OCI-M2 (cell line): ENCODE results near the gene SVOPL.

Source experiments
- DNase-seq: peaks from one replicate; lab custom pipeline; 2025; ENCODE audit not compliant: unreplicated experiment; lab: John Stamatoyannopoulos, UW

The SVOPL gene

DNA sequence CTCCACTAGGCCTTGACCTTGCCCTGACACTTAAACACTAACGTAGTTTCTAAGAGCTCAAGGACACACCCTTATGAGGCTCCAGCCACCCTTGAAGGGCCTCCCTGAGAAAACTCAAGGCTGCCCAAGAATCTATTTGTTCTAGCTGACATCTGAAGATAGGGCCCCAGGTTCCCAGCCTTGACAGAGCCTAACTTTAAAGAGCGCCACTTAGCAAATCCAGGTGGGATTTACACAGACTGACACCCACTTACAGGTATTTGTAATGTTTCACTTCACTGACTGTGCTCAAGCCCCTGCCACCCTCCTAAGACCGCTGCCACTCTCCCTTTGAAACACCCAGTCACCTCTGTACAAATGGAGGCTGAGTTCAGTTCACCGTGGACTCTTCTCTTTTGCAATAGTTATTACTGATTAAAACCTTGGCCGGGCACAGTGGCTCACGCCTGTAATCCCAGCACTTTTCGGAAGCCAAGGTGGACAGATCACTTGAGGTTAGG, 90.4 kb downstream of the SVOPL start:
- DNase-seq, result no peak

DNA sequence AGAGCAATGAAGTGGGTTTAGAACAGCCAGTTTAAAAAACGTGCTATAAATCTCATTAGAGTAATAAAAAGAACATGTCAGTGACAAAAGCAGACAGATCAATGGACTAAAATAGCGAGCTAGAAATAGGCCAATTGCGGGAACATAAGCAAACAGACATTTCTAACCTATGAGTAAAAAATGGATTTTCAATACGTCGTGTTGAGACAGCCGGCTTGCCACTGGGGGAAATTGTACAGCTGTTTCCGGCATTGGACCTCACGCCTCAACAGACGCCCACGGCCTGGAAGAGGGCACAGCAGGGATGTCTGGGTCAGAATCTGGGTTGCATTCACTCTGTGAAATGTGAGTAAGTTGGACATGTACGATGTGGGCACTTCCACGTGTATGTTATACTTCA, 92.9 kb downstream of the SVOPL start:
- no peak for DNase-seq

DNA sequence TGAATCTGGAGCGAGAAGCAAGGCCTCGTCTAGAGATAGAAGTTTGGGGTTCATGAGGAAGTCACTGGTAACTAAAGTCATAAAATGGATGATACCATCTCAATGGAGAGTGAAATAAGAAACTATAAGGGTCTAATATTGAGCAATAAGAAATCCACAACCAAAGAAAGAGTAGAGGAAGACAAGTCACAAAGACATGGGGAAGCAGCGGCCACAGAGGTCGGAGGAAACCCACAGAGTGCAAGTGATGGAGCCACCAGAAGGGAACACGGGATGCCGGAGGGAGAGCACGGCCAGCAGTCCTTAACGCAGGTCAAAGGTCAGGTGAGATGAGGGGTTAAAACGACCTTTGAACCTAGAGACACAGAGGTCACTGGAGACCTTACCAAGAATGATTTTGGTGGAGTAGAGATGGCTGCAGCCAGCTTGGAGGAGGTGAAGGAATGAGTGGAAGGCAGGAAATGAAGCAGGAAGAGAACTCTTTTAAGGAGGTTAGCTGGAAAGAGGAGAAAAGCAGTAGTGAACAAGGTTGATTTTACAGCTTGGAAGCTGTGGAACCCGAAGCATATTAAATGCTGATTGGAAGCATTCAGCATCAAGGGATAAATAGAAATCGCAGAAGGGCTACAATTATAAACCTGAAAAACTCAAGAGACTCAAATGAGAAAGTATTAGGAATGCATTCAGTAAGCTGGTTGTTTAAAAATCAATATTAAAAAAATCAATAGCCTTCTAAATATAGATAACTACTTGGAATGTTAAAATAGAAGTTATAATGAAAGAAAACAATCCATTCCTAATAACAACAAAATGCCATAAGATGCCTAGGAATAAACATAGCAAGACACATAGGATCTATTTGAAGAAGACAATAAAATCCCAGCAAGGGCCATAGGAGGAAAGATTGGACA, 93.7 kb downstream of the SVOPL start:
- no peak for DNase-seq

DNA sequence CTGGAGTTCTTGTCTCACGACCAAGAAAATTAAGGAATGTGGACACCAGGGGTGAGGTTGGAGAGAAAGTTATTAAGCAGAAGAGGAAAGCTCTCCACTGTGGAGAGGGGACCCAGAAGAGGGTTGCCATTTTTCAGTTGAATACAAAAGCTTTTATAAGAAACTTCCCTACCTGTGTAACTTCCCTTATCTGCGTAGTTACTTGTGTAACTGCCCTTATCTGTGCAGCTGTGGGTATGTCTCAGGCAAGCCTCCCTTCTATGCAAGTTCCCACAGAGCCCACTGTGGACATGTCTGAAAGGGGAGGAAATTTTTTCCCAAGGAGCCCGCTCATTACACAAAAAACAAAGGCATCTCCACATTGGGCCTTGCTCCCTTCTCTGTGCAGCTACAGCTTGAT, 94.9 kb downstream of the SVOPL start:
- no peak for DNase-seq

DNA sequence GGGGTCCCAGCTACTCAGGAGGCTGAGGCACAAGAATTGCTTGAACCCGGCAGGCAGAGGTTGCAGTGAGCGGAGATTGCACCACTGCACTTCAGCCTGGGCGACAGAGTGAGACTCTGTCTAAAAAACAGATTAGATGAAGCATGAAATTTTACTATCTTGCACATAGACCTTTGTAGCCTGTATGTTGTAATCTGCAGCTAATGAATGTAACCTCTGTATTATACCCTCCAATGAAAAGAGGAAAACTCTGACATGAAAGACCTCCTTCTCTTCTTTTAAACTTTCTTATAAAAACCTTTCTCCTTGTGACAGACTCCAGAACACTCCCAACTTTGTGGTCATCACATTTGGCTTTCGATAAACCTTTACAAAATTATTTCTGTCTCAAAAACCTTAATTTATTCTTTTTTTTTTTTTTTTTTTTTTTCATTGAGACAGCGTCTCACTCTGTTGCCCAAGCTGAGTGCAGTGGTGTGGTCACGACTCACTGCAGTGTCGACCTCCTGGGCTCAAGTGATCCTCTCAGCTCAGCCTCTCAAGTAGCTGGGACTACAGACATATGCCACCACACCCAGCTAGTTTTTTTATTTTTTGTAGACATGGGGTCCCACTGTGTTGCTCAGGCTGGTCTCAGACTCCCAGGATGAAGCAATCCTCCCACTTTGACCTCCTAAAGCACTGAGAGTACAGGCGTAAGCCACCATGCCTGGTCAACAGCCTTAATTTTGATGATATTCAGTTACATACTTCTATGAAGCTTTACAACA, 97.4 kb downstream of the SVOPL start:
- DNase-seq, result no peak

DNA sequence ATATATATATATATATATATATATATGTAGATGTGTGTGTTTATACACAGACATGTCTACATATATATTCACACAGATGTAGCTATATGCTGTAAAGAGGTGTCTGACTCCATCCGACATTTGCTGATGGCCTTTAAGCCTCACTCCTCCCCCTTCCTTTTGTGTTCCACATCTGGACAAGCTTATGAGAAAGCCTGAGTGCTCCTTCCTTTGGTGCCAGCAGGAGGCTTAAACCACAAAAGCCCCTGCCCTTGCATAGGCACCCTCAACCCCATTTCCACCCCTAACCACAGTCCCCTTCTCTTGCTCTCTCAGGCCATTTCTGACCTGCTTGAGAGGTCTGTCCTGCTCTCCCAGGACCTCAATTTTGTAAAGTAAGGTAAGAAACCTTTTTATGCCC, 98.7 kb downstream of the SVOPL start:
- no peak for DNase-seq

DNA sequence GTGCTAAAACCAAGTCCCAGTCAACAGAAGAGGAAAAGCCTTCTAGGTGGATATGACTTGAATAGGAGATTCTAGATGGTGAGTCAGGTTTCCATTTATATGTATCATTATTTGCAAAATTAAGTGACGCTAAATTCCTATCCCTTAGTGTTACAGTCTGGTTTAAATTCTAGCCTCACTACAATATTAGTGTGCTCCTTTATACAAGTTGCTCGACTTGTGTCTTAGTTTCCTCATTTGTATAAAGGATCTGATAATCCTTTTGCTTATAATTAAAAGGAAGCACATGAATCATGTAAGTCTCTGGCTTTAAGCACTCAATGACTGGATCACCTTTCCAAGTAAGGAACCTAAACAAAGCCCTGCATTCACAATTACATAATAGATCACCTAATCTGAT, 105.7 kb downstream of the SVOPL start:
- no peak for DNase-seq

DNA sequence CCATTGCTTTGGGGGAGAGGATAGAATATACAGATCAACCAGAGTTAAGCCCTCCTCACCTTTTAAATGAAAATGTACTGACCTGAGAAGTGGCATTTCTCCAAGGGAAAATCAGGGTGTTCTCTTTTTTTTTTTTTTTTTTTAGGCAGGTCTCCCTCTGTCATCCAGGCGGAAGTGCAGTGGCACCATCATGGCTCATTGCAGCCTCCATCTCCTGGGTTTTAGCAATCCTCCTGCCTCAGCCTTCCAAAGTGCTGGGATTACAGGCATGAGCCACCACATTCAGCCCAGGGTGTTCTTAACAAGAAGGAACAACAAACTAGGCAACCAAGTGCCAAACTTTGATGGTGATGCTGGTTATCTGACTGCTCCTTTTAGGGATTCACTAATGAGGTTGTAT, 111.0 kb downstream of the SVOPL start:
- no peak for DNase-seq

DNA sequence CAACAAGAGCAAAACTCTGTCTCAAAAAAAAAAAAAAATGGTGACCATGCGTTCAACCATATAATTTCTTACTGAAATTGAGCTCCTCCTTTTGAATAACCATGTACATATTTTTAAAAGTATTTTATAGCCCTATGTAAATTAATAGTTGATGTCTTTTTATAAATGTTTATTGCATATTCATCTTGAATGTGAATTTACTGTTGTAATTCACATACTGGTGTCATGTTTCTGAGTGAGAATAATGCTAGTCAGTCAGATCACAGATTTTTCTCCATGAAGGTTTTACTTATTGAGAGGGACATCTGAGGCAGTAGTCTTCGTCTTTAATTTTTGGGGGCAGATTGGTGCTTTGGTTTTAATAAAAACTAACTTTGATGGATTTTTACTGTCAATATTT, 112.2 kb downstream of the SVOPL start:
- no peak for DNase-seq

DNA sequence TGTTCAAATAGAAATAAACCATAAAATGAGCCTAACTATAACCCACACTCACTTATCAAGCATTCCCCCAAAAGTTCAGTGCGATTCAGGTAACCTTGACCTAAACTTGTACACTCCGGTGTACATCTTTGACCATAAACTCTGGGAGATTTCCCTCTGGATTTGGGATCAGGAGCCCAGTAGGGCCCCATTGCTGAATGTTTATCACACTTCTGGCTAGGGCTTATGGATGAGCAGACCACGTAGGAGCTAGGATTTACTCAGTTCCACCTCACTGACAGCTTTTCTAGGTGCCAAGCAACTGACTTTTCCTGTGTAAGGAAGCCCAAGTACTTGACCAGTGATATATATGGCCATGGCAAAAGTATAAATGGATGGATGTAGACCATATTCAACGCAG, 113.7 kb downstream of the SVOPL start:
- DNase-seq, result no peak

DNA sequence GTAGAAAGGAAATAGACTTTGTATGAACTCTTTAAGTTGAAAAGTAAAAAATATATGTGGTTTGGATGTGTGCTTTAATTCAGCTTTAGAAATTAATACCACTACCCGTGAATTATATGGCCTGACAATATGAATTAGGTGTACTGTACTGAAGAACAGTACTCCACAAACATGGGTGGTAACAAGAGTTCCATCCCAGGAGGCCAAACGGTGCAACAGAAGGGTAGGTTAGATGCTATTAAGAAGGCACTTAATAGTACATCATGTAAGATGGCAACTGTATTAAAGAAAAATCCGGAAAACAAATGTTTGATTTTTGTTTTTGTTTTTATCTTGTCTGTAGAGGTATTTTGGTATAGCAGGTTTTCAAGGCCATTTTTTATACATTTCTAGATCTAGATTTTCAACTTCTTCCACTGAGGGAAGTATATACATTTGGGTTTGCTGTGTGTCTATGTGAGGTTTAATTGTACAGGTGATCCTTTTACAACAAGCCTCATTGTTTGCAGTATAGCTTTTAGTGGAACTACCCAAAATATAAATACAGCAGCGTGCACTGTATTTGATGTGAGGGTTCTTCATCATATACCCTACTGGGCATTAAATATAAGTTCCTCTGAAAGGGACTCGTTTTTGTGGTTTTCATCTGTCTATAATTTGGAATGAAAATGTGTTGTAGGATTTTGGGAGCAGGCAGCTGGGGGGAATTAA, 115.7 kb downstream of the SVOPL start:
- DNase-seq, result no peak

DNA sequence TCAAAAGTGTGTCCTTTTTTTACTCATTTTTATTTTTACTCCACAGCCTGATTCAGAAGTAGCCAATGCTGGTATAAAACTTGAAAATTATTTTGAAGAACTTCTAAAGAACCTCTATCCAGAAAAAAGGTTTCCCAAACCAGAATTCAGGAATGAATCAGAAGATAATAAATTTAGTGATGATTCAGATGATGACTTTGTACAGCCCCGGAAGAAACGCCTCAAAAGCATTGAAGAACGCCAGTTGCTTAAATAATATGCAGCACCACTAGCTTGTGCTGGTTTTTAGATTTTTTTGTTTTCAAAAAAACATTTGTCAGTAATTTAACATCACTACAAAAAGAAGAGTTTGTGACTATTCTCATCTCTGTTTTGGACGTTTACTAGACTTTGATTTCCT, 116.5 kb downstream of the SVOPL start:
- DNase-seq, result no peak

DNA sequence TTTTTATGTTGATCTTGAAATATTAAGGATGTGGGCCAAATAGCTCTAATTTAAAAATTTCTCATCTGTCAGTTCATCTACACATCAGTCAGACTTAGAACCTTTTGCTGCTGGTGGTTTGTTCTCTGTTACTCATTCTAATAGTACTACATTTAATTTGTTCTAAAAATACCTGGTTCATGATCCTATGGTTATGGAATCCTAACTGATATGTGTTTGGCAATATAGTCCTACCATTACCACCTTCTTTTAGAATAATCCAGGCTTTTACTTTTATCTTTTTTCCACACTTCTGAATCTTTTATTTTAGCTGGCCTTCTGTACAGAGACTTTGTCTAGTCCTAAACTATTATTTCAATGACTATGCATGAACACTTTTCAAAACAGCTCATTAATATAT, 116.9 kb downstream of the SVOPL start:
- DNase-seq, result no peak

DNA sequence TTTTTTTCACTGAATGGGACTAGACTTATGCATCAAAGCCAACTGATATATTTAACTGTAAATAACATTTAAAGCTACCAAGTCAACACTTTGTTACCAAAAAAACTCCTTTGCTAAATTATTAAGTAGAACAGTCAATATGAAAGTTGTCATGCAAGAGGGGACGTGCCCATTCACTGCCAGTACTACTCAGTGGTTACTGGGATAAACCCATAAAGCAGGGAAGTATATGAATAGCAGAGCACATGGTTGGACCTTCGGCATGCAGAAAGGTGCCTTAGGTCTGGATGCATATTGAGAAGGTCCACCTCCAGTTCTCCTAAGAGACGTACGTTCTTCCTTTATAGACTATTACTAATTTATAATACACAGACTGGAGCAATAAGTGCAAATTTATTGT, 120.1 kb downstream of the SVOPL start:
- no peak for DNase-seq

DNA sequence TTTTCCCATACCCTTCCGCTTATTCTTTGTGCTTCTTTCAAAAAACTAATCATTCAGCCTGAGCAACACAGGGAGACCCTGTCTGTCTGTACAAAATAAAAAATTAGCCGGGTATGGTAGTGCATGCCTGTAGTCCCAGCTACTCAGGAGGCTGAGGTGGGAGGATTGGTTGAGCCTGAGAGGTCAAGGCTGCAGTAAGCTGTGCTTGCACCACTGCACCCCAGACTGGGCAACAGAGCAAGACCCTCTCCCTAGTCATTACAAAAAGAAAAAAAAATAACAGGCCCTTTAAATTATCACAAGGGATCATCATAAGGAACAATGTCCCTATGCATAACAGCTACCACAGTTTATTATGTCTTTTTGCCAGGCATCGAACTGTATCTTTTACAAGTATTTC, 121.5 kb downstream of the SVOPL start:
- DNase-seq, result no peak

DNA sequence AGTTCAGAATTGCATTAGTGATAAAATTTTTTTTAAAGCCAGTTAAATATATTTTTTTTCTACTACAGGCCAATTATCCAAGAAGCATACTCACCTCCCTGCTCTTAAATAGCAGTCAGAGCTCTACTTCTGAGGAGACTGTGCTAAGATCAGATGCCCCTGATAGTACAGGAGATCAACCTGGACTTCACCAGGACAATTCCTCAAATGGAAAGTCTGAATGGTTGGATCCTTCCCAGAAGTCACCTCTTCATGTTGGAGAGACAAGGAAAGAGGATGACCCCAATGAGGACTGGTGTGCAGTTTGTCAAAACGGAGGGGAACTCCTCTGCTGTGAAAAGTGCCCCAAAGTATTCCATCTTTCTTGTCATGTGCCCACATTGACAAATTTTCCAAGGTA, 122.0 kb downstream of the SVOPL start:
- no peak for DNase-seq

DNA sequence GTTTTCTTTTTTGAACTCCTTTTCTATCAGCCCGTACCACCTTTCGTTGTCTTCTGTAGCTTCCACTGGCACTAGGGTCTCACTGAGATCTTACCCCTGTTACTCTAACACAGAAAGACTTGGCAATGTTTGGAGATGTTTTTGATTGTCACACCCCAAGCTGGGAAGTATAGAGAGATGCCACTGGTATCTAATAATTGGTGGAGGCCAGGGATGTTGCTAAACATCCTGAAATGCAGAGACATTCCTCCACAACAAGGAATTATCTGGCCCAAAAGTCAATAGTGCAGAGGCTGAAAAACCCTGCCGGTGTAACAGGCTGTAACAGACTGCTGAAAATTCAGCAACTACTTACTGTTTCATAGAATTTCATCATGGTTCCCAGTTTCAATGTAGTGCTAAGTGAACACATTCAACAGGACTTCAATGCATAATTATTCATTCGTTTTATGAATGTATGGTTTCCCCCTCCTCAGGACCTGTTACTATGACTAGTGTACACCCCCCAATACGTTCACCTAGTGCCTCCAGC, 125.2 kb downstream of the SVOPL start:
- DNase-seq, result no peak

DNA sequence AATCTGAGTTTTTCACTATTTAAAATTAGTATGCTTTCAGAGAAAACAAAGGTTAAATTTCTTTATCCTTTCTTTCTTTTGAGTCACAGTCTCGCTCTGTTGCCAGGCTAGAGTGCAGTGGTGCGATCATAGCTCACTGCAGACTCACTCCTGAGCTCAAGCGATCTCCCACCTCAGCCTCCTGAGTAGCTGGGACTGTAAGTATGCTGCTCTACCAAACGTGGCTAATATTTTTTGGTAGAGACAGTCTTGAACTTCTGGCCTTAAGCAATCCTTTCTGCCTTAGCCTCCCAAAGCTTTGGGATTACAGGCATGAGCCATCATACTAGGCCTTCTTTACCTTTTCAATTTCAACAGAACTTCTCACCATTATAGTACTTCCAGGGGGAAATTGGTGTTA, 127.4 kb downstream of the SVOPL start:
- DNase-seq, result no peak

DNA sequence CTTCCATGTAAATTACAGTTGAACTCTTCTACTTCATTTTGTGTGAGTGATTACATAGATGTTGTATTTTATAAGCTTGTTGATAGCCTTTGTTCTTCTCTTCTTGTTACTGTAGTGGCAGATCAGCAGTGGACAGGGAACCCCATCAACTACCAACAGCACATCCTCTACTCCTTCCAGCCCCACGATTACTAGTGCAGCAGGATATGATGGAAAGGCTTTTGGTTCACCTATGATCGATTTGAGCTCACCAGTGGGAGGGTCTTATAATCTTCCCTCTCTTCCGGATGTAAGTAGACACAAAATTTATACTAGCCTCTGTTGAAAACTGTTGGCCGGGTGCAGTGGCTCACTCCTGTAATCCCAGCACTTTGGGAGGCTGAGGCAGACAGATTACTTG, 130.4 kb downstream of the SVOPL start:
- DNase-seq, result no peak

DNA sequence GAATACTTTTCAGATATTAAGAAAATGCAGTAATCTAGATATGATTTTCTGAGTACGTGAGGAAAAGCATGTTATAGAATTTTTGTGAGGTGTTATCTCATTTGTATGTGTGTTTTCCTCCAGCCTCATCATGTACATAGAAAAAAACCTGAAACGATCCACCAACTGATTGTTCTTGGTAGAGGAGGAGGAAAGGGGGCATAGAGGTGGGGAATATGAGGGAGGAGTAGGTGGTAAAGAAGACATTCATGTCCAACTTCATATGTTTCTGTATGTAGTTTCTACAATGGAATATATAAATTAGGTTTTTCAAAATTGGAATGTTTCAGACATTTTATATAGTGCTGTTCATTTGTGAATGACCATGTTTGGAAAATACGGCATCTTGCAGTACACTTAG, 131.7 kb downstream of the SVOPL start:
- no peak for DNase-seq

DNA sequence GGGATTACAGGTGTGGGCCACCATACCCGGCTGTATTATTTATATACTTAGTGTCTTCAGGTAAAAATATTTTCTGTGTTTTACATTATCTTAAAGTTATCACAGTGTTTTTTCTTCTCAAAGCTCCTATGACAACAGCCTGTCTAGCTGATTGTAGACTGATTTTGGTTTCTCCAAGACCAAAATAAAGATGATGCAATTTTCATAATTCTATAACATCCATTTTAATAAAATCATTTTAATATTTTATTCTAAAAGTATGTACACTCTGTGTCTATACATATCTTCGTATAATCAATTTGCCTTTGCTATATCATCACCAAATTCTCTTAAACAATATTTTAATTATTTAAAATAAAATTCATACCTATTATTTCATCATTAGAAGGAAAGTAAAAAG, 132.5 kb downstream of the SVOPL start:
- DNase-seq, result no peak
